AG04450 (cell line): ENCODE results near the gene FAAP20. TPM values are rescaled to one million over a fixed set of nuclear protein-coding genes. Genes with fewer than 3 reads are reported as not detected.
A peak's percentile ranks its signal among the peaks of the same experiment; 100 is the strongest.

Experiments used
- CTCF ChIA-PET: fragments of 300-600, 350-600 bp; formaldehyde crosslinking; extraction: SDS; loops from one replicate; lab custom pipeline; 2022; ENCODE audit warnings: antibody characterized with exemption, inconsistent platforms; lab: Charles Lee
- POLR2A ChIA-PET: fragments of 350-600 bp; formaldehyde crosslinking; extraction: SDS; loops from one replicate; lab custom pipeline; 2021; ENCODE audit warnings: antibody characterized with exemption, inconsistent platforms; lab: Yijun Ruan, JAX
- DNase-seq: peaks from one replicate; pipeline ENCODE4 v3.0.0-alpha.2; 2011; ENCODE audit warnings: low read depth, low spot score
- H3K27ac ChIP-seq: one replicate; pipeline ENCODE4 v1.5.1; 2012; ENCODE audit warnings: low read depth, low read length, control low read depth
- H3K27me3 ChIP-seq: one replicate; pipeline ENCODE4 v1.6.0; 2012; ENCODE audit warnings: low read length; ENCODE audit not compliant: control insufficient read depth, insufficient read depth
- H3K4me3 ChIP-seq: 2 replicates; pipeline ENCODE4 v1.5.1; 2011; ENCODE audit warnings: mild to moderate bottlenecking, low read depth, low read length, control low read depth
- H3K9me3 ChIP-seq: 2 replicates; pipeline ENCODE4 v1.5.1; 2012; ENCODE audit warnings: low read length; ENCODE audit not compliant: control insufficient read depth, insufficient read depth
- polyA plus RNA-seq: library from polyadenylated mRNA; depleted of rRNA; stranded (reverse); fragments of >200 nt; gene quantifications from 2 replicates; pipeline ENCODE4 v1.2.3, GENCODE V29; 2011
- TF ChIP-seq, protein P1 (sequence below): IDR thresholded peaks from 2 replicates; pipeline ENCODE4 v1.5.1; 2011; ENCODE audit warnings: low read depth, low read length, control low read depth, inconsistent platforms

The FAAP20 gene
- polyA plus RNA-seq, 1 experiment = 9.7 TPM

DNA sequence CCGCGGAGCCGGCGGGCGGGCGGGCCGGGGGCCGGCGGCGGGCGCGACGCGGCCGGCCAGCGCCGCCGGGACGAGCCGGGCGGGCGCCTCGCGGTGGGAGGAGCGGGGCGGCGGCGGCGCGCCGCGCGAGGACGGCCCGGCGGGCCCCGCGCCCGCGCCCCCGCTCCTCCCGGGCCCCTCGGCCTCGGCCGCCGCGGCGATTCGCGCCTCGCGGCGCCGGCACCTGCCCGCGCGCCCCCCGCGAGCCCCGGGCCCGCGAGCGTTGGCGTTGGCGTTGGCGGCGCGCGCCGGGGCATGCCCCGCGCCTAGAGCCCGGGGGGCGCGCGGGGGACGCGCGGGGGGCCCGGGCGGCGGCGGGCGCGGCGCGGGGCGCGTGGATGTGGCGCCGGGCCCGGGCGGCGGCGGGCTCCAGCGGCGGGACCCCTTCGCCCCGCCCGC lies 33.6 kb upstream of the FAAP20 start, which contains the start of gene SKI:
Gene SKI, plus strand, starts transcription at position 163 of the 438 bp plus-strand sequence. CDS start 448 bp downstream, outside the sequence.
- peak within 1 kb of the TSS; percentile 89 for H3K27ac ChIP-seq
- POLR2A ChIA-PET = interaction anchor here (0.9 to 1.0 kb wide), 3 partner anchors 18 to 83 kb away, joined by 3 to 9 read pairs (median 7); no protein-coding TSS in a partner anchor
- CTCF ChIA-PET = no interaction called here
- H3K9me3 ChIP-seq = peaks cover 6% of the 10 kb centered on the region; the same call in 1 of the 2 replicates
- TF ChIP-seq, protein P1, sequence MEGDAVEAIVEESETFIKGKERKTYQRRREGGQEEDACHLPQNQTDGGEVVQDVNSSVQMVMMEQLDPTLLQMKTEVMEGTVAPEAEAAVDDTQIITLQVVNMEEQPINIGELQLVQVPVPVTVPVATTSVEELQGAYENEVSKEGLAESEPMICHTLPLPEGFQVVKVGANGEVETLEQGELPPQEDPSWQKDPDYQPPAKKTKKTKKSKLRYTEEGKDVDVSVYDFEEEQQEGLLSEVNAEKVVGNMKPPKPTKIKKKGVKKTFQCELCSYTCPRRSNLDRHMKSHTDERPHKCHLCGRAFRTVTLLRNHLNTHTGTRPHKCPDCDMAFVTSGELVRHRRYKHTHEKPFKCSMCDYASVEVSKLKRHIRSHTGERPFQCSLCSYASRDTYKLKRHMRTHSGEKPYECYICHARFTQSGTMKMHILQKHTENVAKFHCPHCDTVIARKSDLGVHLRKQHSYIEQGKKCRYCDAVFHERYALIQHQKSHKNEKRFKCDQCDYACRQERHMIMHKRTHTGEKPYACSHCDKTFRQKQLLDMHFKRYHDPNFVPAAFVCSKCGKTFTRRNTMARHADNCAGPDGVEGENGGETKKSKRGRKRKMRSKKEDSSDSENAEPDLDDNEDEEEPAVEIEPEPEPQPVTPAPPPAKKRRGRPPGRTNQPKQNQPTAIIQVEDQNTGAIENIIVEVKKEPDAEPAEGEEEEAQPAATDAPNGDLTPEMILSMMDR = no peak
- H3K27me3 ChIP-seq = no peaks in the 10 kb centered on the region
- DNase-seq = no peak
- peak within 1 kb of the TSS; percentile 87 for H3K4me3 ChIP-seq

DNA sequence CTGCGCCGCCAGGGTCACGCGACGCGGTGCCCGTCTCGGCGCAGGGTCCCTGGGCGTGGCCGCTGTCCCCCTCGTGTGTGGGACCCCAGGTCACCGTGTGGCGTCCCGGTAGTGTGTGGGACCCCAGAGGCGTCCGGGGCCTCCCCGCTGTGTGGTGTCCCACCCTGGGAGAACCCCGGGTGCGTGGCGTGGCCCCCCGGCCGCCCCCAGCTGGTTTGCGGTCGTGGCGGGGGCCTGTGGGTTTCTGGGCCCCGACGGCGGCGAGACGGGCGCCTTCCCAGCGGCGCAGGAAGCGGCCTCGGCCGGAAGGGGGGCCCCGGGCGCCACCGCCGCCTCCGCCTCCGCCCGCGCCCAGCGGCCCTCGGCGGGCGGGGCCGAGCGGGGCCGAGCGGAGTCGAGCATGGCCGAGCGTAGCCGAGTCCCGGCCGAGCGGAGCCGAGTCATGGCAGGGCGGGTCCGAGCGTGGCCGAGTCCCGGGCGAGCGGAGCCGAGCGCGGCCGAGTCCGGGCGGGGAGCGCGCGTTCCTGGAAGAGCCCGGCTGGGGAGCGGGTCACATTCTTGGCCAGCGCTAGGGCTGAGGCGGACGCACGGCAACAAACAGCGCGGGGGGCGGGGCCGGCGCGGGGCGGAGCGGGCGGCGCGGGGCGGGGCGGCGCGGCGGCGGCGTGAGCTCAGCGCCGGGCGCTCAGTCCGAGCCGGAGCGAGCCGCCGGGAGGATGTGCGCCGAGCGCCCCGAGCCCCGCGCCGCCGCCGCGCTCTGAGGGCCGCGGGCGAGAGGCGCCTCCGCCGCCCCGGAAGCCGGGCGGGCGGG lies 33.0 kb upstream of the FAAP20 start:
- ChIA-PET CTCF (no interaction called here), POLR2A (interaction anchor here (0.5 to 1.2 kb wide), 19 partner anchors 10 to 164 kb away, joined by 3 to 19 read pairs (median 4); partner anchors contain the start of genes FAAP20, MORN1 and RER1)
- TF ChIP-seq, protein P1 = no peak
- Histone ChIP-seq H3K4me3 (peak overlapping the region; percentile 82), H3K9me3 (peaks cover 6% of the 10 kb centered on the region; the same call in 1 of the 2 replicates), H3K27ac (peak overlapping the region; percentile 89), H3K27me3 (no peaks in the 10 kb centered on the region)
- DNase-seq = peak; percentile 92

- no peak overlapping the region for H3K27ac ChIP-seq
- ChIA-PET CTCF (no interaction called here), POLR2A (interaction anchor here (1.0 to 1.2 kb wide), 5 partner anchors 14 to 165 kb away, joined by 3 to 19 read pairs (median 9); partner anchors contain the start of genes MORN1 and RER1)
- peak overlapping the region; percentile 82 for H3K4me3 ChIP-seq
- peaks cover 6% of the 10 kb centered on the region; the same call in 1 of the 2 replicates for H3K9me3 ChIP-seq
- TF ChIP-seq, protein P1 = no peak
- H3K27me3 ChIP-seq = no peaks in the 10 kb centered on the region
- DNase-seq = no peak
These were observed 32.2 kb upstream of the FAAP20 start for GRCh38 chr1:2226525-2227345.

DNA sequence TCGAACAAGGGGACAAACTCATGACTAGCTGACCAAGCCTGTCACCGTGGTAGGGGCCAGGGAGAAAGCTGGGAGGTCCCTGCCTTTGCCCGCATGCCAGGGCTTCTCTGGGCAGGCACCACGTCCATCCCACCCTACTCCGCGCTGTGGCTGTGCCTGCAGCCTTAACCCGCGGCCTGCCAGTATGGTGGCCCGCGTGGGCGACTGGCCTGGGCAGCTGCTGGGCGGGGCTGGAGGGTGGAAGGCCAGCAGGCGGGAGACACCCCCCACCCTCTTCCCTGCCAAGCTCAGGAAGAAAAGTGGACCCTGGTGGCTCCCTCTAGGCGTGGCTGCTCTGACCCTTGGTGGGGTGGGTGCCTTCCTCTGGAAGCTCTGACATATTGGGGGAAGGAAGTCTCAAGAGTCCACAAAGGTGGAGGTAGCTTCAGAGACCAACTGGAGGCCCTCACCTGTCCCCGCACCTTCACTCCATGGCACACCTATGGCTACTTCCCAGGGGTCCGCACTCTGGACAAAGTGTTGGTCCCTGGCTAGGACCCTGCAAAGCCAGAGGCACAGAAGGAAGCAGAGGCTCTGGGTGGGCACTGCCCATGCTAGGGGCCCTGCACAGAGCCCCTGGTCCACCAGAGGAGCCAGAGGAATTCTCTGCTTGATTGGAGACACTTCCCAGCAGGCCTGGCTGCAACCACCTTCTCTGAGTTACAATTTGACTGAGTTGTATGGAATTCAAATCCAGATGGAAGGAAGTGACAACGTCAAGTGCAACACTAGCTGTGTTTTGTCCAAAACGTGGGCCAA lies 30.3 kb upstream of the FAAP20 start:
- peaks cover 6% of the 10 kb centered on the region; the same call in 1 of the 2 replicates for H3K9me3 ChIP-seq
- H3K27me3 ChIP-seq = no peaks in the 10 kb centered on the region
- CTCF ChIA-PET = interaction anchor here (1.0 kb wide), 1 partner anchor 10 kb away, joined by 3 read pairs; no protein-coding TSS in a partner anchor
- POLR2A ChIA-PET = interaction anchor here (0.7 kb wide), 2 partner anchors 11 to 76 kb away, joined by 3 to 4 read pairs; no protein-coding TSS in a partner anchor
- DNase-seq = no peak
- no peak overlapping the region for H3K27ac ChIP-seq
- TF ChIP-seq, protein P1 = no peak
- no peak overlapping the region for H3K4me3 ChIP-seq
